Cardiac septum (tissue), 1 donor: ENCODE data around the gene BIK. TPM values are rescaled to one million over a fixed set of nuclear protein-coding genes. Genes with fewer than 3 reads are reported as not detected.

ENCODE experiments used
- DNase-seq: peaks from one replicate; pipeline ENCODE4 v3.0.0-alpha.2; 2020; ENCODE audit warnings: low spot score
- intact Hi-C: fragments of 100-400 bp; cut with DNase I; formaldehyde crosslinking; loops from one replicate; pipeline ENCODE4 v1.14.0; 2022
- total RNA-seq: library from RNA; stranded (reverse); fragmentation: NEBNext Ultra II Directional; extraction: Animal tissue kit (Norgen Biotek cat#: 25700); gene quantifications from one replicate; pipeline ENCODE4 v1.2.1, GENCODE V29; 2021
- donor health status: DM: no; HTN: no; CAD: no.

The BIK gene
- total RNA-seq, 1 donor from 2014 or later, result not detected

DNA sequence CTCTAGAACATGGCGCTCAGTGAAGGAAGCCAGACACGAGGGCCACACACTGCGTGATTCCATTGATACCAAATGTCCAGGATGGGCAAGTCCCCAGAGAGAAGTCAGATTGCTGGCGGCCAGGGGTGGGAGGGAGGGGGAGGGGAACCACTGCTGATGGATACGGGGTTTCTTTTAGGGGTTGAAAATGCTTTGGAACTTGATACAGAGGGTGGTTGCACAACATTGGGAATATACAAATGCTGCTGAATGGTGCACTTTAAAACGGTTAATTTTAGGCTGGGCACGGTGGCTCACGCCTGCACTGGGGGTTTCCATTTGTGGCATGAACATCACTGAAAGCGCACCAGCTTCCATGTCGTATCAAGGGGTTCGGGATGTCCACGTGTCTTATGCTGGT, 45.9 kb downstream of the BIK start:
- intact Hi-C loops, result no loop called here
- no peak for DNase-seq

DNA sequence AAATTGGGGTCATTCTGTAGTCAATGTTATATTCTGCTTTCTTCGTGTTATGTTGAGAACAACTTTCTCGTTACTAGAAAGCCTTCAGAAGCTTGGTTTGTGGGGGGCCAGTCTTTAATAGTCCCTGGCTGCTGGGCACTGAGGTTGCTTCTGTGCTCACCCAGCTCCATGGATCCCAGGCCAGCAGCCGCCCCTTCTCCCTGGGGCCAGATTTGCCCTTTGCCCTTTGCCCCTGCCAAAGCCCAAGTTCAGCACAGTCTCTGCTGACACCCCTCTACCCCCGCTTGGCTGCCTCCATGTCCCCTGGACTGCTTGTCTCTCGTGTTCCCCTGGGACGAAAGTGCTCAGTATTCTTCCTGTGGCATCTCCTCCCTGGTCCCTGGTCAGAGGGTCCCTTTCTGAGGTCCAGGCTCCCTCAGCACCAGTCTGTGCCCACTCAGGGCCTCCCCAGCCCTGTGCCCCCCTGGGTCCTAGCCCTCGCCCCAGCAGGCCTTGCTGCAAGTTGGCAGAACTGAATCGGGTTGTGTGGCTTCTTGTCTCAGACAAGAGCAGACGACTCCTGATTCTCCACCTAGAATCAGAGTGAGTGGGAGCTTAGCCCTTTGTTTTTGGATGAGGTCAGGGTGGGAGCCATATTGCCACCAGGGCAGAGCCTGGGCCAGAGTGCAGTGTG, 47.5 kb downstream of the BIK start:
- intact Hi-C loops, result no loop called here
- no peak for DNase-seq

DNA sequence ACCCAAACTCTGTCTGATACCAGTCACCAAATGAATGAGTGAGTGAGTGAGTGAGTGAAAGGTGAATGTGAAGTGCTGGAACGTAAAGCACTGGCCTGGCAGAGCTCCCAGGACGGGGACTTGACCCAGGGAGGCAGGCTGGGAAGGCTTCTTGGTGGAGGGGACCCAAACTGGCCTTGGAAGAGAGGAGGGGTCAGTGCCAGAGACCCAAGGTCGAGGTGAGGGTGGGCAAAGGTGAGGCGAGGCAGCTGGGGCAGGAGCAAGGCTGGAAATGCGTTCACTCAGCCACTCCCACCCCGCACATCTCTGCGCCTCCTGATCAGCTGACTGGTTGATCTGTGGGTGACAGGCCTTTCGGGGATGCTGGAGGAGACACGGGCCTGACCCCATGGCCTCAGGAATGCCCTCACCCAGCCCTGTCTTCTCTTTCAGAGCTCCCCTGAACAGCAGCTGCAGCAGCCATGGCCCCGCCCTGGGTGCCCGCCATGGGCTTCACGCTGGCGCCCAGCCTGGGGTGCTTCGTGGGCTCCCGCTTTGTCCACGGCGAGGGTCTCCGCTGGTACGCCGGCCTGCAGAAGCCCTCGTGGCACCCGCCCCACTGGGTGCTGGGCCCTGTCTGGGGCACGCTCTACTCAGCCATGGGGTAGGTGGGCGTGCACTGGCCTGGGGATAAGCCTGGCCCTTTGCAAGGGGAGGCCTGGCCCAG, 48.4 kb downstream of the BIK start:
- intact Hi-C loops, result no loop called here
- DNase-seq, result no peak

DNA sequence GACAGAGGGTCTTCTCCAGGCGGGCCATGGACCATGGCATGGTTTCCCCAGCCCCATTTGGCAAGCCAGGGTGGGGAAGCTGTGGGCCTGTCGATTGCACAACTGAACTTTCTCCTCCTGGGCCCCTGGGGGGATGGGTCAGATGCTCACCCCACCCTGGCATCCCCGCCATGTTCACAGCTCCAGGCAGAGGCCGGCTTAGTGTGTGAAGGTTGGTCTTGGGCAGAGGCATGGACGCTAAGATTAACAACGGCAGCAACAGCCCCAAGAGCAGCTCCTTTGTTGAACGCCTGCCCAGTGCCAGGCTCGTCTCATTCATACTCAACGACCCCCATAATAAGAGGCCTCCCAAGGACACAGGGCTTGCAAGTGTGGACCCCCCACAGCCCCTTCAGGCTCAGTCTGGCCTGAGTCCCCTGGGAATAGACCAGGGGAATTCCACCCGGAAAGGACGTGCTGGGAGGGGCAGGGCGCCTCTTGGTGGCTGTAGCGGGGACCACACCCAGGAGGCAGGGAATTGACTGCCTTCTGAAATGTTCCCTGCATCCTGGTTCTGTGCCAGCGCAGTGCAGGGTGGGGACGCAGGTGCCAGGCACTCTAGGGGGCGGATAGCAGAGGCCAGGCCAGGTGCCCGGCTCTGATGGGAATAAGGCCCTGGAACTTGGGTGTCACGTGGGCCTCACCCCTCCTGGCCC, 49.1 kb downstream of the BIK start:
- DNase-seq, result no peak
- intact Hi-C loops, result no loop called here

DNA sequence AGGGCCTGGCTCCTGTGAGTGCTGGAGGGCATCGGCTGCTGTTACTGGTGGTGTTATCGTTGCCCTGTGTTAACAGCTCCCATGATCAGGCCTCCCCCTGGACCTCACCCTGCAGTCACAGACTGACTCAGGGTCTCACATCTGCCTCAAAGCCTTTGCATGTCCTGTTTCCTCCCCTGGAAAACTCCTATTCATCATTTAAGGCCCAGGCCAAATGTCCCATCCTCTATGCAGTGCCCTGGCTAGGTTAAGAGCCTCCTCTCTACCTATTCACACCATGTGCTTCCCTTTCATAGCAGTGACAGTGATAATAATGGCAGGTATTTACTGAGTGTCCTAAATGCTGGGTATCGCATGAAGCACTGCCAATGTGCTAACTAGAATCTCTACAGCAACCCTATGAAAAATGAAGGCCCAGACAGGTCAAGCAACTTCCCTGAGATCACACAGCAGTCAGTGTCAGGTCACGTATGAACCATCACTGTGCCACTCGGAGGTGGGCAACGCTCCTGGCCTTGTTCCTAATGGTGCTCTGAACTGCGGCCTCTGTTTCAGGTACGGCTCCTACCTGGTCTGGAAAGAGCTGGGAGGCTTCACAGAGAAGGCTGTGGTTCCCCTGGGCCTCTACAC, 50.1 kb downstream of the BIK start:
- intact Hi-C loops, result no loop called here
- no peak for DNase-seq

DNA sequence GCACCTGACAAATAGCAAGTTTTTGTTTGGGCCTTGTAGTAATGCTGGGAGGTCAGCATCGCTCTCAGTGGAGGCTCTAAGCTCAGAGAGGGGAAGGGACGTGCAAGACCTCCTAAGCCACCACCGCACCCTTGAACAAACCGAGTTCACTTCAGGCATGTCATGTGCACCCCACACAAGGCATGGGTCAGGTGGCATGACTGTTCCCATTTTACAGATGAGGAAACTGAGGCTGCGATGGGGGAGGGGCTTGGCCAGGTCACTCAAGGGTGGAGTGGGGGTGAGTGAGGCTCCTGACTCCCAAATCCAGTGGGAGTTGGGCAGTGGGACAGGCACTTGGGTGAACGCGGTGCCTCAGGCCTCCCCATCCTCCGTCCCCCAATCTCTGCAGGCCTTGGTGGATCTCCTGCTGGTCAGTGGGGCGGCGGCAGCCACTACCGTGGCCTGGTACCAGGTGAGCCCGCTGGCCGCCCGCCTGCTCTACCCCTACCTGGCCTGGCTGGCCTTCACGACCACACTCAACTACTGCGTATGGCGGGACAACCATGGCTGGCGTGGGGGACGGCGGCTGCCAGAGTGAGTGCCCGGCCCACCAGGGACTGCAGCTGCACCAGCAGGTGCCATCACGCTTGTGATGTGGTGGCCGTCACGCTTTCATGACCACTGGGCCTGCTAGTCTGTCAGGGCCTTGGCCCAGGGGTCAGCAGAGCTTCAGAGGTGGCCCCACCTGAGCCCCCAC, 52.0 kb downstream of the BIK start:
- intact Hi-C loops, result no loop called here
- DNase-seq, result no peak

DNA sequence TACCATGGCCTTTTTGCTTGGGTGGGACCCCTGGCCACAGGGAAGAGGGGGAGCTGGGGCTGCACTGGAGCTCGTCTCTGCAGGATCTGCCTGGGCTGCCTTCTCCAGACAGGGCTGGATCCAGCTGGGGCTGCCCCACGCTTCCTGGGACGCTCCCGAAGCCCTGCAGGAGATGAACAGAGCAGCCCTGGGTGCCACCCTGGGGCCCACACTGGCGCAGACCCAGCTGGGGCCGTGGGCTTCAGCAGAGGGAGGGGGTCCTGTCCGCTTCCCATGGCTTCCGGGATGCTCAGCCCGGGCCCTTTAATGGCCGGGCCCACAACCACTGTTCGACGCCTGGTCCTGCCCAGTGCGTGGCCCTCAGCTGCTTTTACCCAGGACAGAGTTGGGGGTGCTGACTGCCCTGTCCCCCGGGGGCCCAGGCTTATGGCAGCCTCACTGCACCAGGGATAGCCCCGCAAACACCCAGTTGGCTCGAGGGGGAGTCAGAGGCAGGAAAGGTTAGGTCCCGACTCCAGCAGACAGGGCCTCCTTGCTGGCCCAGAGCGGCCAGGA, 52.8 kb downstream of the BIK start:
- intact Hi-C loops, result no loop called here

DNA sequence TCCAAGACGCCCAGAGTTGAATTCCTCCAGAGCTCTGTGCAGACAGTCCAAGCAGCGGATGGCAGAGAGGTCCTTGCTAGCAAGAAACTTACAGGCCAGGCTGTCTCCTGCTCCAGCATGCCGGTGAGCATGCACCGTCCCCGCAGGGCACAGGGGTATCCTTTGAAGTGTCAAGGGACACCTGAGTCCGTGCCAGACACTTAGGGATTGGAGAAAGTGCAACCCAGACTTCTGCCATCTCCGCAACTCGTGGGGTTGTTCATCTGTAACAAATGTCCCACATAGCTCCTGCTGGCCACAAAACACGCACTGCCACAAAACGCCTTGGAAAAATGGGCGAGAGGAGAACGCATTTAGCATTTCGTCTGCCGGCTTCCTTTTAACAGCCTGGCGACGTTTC, 54.1 kb downstream of the BIK start:
- intact Hi-C loops, result no loop called here
- no peak for DNase-seq

More for the DNA sequence above, 52.8 kb downstream of the BIK start:
- DNase-seq, result no peak

DNA sequence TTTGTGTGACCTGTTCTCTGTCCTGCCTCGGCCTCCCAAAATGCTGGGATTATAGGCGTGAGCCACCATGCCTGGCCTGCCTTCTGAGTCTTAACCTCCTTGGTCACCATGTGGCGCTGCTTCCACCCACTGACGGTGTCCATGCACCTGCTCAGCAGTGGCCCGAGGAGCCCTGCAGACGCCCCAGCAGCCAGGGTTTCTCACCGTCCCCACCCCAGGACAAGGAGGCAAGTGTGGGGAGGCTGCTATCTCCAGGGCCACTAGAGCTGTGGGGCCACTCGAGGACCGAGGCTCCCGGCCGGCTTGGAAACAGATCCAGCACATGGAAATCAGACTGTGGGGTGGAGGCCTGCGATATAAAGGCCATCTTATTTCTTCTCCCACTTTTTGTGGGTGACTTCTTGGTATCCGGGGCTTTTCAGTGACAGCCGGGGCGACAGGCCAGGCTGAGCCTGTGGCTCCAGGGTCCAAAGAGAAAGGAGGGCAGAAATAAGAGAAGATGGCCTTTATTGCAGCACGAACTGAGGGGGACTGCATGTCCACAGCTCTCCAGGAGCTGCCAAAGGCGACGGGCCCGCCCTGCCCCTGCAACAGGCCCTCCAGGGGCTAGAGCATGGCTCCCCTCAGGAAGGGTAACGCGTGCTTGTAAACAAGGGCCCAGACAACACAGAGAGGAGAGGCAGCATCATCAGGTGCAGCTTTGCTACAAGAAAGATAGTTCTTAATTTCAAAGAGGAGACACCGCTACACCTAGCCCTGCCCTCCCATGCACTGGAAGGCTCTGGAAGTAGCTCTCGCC, 55.8 kb downstream of the BIK start:
- intact Hi-C loops, result no loop called here
- no peak for DNase-seq

DNA sequence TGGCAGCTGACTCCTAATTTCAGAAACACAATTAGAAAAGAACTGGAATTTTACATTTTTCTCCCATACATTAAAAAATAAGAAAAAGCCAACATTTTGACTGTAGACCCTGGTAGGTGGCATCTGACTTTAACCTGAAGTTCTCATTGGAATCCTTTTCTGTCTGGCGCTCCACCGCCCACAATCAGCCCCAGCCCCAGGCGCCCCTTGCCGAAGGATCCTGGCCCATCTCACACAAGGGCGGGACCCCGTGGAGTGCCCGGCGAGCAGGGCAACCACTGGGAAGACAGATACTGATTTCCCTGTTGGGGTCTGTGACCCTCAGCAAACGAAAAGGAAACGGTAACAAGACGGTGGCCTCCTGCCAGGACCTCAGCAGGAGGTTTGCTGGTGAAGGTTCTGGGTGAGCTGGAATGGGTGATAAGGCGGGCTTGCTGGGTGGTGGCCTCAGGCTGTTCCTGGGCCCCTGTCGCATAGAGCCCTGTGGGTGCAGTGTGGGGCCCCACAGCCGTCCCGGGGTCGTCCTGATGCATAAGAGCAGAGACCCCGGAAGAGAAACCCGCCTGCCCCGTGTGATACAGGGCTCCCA, 56.5 kb downstream of the BIK start:
- intact Hi-C loops, result no loop called here
- no peak for DNase-seq

DNA sequence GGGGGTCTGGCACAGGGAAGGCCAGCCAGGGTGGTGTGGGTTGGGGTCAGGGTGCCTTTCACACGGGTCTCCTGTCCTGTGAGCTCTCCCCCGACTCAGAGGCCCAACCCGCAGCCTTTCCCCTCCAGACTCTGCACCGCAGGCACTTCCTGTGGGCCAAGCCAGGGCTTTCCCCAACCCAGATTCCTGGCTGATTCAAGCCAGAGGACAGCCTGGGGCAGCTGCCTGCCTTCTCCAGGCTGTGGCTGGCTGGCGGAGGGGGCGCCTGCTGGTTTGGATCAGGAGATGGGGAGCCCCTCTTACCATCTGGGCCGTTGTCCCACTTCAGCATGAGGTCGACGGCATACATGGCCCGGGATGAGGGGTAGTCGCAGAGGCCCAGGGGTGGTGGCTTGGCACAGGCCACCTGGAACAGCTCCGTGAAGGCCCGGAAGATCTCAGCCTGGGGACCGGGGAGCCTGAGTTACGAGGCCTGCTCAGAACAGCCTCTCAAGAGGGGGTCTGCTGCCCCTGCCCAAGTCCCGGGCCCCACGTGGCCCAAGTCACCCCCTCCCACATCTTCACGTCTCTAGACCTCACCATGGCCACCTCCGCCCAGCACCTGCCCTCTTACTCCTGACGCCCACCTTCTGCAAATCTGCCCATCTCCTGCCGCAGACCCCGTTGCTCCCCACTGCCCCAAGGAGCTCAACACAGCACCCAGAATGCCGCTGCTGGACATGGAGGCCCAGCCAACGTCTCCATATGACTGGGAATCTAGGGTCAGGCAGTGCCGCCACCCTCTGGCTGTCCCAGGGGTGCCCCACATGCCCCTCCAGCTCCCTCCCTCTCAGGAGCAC, 58.1 kb downstream of the BIK start:
- DNase-seq, result no peak

DNA sequence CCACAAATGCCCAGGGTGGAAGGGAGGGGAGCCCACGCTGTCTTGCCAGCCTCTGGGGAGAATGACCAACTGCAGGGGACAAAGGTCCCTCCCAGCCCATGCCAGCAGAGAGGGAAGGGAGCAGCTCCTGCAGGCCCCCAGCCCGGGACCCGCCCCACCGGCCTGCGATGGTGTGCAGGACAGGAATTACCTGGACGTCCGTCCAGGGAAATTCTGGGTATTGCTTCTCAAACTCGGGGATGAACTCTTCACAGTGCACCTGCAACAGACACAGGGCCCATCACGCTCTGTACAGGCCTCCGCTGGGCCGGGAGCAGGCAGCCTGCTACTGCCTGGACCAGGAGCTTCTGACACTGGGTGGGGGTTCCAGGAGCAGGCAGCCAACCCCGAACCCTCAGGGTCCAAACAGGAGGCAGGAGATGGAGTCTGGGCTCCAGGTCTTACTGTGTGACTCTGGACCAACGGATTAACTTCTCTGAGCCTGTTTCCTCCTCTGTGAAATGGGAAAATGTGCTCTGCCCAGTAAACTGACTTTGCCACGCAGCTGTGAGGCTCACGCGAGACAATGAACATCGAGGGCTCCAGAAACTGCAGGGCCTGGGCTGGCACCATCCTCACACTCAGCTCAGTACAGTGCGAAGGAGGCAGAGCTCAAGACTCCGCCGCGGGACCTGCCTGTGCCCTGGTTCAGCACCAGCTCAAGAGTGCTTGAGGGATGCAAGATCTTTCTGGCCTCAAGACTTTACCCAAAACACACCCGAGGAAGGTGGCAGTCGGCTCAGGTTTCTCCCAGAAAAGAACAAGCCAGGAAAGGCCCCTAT, 59.0 kb downstream of the BIK start:
- DNase-seq, result no peak
- intact Hi-C loops, result no loop called here

More for the DNA sequence above, 58.1 kb downstream of the BIK start:
- intact Hi-C loops, result no loop called here

DNA sequence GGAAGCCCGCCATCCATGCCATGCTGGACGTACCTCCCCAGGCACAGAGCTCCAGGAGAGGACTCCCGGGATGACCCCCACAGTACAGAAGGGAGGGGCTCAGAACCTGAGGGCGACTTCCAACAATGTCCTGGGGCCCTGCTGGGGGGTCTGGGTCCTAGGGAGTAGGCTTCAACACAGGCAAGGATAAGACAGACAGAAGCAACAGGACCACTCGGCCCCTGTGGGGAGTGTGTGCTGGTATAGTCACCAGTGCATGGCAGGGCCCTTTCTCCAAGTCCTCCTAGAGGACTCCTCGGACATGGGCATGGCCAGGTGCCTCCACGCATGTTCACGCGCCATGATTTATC, 59.6 kb downstream of the BIK start:
- intact Hi-C loops, result no loop called here
- no peak for DNase-seq

DNA sequence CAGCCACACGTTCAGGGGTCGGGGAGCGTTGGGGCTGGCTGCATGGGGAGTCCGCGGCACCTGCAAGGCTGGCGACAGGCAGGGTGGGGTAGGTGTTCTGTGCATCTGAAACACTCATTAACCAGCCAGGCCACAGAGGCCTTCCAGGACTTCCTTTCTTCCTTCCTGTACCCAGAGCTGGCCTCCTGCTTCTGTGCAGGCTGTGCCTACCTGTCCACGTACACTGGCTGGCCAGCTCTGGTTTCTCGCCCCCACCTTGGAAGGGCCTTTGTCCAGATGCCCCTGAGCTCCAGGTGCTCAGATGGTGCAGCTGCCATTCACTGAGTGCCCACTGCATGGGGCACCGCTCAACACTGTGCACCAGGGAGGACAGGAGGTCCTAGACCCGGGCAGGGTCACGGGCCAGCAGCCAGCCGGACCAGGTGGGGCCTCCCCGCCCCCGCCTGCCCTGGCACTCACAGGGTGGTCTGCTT, 60.5 kb downstream of the BIK start:
- intact Hi-C loops, result no loop called here
- no peak for DNase-seq

DNA sequence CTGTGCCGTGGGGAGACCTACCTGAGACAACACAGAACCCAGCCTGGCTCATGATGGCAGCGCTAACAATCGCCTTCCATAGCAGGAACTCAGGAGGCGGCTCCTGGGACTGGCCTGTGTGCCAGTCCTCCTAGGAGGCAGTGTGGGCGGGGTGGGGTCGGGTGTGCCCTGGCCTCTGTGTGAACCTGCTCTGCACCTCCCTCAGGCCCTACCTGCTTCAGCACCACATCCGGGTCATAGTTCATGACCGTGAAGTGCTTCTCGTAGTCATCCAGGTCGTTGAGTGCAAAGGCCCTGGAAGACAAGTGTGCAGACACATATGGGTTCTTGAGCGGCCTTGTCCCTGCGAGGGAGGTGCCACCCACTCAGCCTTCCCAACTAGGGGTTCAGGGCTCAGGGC, 61.1 kb downstream of the BIK start:
- intact Hi-C loops, result no loop called here
- no peak for DNase-seq

DNA sequence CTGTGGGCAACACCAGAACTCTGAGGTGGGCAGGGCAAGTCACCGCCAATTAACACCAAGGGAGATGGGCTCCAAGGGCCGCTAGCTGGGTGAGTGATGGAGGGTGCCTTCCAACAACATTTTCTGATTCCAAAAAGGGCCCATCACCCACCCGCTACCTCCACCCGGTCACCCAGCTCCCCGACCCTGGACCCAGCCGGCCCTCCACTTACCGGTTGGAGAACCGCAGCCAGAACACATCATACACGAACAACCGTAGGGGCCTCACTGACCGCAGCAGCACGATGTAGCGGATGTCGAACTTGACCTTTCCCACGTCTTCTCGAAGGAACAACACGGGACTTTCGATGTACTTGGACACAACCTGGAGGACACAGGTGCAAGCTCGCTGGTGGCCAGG, 61.6 kb downstream of the BIK start:
- intact Hi-C loops, result no loop called here
- no peak for DNase-seq

DNA sequence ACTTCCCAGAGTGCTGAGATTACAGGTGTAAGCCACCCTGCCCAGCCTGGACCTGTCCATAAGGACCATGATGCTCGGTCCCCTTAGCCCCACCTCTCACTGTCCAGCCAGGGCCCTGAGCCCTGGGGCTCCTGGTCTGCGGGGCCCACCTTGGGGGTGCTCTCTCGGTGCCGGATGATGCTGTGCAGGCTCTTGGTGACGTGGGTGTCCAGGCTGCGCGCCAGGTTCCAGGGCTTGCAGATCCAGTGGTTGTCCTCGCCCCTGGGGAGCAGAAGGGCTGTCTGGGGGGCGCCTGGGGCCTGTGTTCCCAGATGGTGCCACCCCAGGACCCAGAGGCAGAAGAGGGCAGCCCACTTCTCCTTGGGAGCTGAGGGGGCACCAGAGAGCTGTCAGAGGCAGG, 63.0 kb downstream of the BIK start:
- DNase-seq, result no peak

More for the DNA sequence above, 63.0 kb downstream of the BIK start:
- intact Hi-C loops, result no loop called here
